ENCODE results near the gene FAM229A.

Gene FAM229A

DNA sequence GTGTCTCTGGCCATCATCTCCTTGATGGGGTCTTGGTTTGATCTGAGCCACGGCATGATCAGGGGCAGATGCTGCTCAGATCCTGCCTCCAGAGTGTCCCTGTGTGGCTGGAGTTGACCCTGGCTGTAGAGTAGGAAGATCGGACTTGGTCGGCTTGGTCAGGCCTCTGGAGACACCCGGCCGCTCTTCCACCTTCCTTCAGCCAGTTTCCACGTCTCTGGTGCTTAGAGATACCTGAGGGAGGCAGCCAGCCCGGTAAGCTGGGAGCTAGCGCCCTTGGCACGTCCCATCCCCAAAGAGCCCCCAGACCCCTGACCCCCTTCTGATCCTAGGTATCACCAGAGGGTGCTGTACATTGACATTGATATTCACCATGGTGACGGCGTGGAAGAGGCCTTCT is 35.1 kb downstream of the FAM229A start:
- DNase-seq, result no peak

DNA sequence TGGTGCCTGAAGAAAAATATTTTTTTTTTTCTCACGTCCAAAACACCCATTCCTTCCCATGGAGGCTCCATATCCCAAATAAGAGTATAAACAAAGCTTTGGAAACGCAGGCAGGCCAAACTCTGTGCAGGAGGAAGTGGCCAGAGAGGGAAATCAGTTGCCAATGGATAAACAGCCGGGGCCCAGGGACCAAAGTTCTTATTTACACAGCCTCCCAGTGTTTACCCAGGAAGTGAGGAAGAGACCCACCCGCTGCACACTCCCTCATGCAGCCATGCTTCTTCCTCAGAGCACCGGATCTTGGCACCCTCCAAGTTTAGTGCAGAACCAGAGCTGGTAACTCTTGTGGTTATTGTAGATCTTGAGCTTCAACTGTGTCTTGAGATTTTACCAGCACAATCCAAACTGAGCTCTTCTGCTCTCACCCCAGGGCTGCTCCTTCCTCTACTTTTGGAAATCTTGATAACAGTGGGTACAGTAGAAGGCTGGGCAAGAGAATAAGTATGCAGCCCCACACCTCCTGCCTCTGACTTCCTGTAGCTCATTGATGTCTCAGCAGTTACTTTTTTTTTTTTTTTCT is 40.5 kb downstream of the FAM229A start:
- DNase-seq, result no peak

DNA sequence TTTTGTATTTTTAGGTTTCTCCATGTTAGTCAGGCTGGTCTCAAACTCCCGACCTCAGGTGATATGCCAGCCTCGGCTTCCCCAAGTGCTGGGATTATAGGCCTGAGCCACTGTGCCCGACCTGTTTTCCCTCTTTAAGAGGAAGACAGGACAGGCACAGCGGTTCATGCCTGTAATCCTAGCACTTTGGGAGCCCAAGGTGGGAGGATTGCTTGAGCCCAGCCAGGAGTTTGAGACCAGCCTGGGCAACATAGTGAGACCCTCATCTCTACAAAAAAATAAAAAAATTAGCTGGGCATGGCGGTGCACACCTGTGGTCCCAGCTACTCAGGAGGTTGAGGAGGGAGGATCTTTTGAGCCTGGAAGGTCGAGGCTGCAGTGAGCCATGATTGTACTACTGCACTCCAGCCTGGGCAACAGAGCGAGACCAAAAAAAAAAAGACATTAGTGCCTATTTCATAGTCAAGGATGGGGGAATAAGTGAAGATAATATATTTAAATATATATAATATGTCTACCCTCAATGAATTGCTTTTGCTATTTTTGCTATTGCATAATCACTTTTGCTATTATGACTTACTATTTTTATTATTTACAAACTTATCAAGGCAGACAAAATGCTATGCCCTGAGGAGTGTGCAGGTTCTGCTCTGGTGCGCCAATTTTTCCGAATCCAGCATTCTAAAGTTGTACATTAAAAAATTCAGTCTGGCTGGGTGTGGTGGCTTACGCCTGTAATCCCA is 44.0 kb downstream of the FAM229A start:
- DNase-seq, result no peak

DNA sequence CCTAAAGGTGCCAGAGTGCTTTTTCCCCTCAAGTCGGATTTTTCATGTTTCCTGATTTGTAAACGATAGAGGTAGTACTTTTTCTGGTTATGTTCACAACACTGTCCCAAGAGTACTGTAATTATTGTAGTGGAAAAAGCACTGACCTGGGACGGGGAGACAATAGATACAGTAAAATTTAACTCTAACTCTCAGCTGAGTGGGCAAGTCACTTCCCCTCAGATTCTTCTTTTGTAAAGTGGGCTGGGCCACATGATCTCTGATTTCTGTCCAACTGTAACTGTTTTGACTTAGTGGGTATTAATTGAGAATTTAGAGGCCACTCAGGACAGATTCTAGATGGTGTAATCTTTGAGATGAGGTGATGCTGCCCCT is 45.4 kb downstream of the FAM229A start:
- DNase-seq, result no peak

DNA sequence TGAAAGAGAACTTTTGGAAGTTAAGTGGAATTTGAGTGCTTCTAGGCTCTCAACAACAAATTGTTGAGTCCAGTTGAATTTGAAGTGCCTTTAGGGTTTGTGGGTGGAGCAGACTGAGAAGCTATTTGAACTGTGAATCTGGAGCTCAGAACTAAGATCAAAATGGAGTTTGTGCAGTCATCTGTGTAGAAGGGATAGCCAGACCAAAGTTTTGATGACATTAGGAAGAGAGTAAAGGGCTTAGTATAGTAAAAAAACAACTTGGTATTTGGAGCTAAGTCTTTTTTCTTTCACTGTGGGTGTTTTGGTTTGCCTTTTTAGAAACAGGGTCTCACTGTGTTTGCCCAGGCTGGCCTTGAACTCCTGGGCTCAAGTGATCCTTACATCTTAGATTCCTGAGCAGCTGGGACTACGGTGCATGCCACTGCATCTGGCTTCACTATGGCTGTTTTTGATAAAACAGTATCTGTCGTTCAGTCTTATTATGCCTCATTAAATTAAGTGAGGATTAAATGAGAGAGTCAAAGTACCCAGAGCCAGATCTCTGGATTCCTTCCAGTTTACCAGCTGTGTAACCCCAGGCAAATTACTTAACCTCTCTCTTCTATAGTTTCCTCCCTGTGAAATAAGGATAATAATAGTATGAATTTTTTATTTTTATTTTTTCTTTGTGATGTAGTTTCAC is 50.4 kb downstream of the FAM229A start:
- no peak for DNase-seq

All from inflammatory macrophage treated with lipopolysaccharide for 1 hour (primary cell).